ENCODE data around the gene ZNF324. TPM values are rescaled to one million over a fixed set of nuclear protein-coding genes. Genes with fewer than 3 reads are reported as not detected.
"Not testable (repeated sequence)": the region's sequence is repeated elsewhere in the genome, so short reads cannot be mapped to it uniquely, and the experiment has no call there.

ZNF324 gene
- total RNA-seq (10 to 100 TPM; 21.0 to 35.2 TPM), total RNA-seq (27.3 to 36.6 reads per million in 2 donors)

DNA sequence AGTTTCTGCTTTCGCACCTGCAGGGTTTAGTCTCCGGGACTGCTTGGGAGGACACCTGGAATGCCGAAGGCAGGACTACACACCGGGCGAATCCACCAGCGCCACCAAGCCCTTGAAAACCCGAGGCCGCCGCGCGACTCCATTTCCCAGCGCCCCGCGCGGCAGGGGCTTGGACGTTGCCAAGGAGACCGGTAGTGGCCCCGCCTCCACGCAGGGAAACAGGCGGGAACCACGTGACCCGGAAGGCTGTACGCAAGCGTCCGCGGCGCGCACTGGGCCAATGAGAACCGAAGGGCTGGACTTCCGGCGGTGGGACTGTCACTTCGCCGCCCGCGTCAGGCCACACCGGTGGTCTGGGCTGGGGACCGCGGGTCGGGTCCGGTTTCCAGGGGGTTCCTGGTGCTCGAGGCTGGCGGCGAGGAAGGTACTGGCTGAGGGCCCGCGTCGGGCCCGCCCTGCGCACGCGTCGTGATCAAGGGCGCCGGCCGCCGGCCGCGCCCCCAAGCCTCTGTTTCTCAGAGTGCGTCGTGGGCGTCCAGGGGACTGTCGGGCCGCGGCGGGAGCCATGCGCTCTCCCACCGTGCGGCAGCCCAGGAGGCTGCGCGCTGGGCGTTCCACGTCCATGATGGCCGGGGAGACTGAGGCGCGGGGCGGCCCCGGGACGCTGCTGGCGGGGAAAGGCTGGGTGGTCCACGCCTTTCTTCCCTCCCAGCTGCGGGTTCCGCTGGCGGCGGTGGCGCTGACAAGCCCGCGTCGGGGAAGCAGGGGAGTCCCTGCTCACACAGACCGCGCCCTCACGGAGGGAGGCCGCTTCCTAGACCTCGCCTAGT, at the start of gene ZNF324:
TSS of gene ZNF324 (plus strand) at position 321 of the 830 bp plus-strand sequence. CDS start 2,106 bp downstream, outside the sequence.
- ATAC-seq (peak; percentile 95), DNase-seq (peak; percentile 94 to 95 (median 95))
- Mint-ChIP-seq H3K27me3 (no peaks in the 10 kb centered on the region), H3K27ac (peak within 1 kb of the TSS; percentile 88), H3K4me3 (peak within 1 kb of the TSS; percentile 89), H3K36me3 (ENCODE audit: low read depth) (peaks cover 2% of the 10 kb centered on the region), H3K4me1 (peaks cover 13% of the 10 kb centered on the region)
- no peaks in the 10 kb centered on the region for H3K9me3 ChIP-seq (ENCODE audit: control insufficient read depth, low read length, poor library complexity, severe bottlenecking)

DNA sequence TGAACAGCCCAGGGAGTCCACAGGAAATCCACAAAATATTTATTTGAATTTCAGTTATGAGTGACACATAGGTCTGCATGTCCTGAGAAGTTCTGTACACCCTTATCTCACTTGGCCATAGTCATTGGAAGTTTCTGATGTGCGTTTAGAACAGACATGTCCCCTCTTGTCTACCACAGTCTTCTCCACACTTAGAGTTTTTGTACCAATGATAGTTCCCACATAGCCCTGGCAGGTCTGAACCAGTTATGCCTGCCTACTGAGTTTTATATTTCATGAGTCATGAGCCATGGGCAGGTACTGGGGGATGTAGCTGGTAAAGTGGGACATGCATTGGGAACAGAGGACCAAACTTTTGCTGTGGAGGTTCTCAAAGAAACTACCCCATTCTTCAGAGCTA, 38.3 kb upstream of the ZNF324 start:
- H3K9me3 ChIP-seq (ENCODE audit: control insufficient read depth, low read length, poor library complexity, severe bottlenecking) = peaks cover 14% of the 10 kb centered on the region
- no peaks in the 10 kb centered on the region for H3K36me3 Mint-ChIP-seq (ENCODE audit: low read depth)
- DNase-seq (no peak), ATAC-seq (no peak)
- no peak overlapping the region for H3K4me3 Mint-ChIP-seq
- H3K27me3 Mint-ChIP-seq = no peaks in the 10 kb centered on the region
- H3K27ac Mint-ChIP-seq = no peak overlapping the region
- no peaks in the 10 kb centered on the region for H3K4me1 Mint-ChIP-seq

DNA sequence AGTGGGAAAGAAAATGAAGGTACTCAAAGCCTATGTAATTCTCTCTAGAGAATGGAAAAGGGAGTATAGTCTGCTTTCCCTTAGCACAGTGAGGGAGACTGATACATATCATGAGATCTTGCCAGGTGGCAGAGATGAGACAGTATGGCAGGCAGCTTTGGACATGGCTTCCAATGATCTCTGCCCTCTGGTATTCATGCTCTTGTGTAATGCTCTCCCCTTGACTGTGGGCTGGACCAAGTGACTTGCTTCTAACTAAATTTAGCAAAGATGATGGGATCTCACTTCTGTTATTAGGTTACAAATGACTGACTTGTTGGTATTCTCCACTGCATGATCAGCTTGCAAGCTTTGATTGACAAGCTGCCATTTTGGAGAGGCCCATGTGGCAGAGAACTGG, 37.1 kb upstream of the ZNF324 start:
- Mint-ChIP-seq H3K27ac (no peak overlapping the region), H3K27me3 (no peaks in the 10 kb centered on the region), H3K4me3 (no peak overlapping the region), H3K36me3 (ENCODE audit: low read depth) (no peaks in the 10 kb centered on the region), H3K4me1 (no peaks in the 10 kb centered on the region)
- DNase-seq (no peak), ATAC-seq (no peak)
- peaks cover 22% of the 10 kb centered on the region for H3K9me3 ChIP-seq (ENCODE audit: control insufficient read depth, low read length, poor library complexity, severe bottlenecking)

DNA sequence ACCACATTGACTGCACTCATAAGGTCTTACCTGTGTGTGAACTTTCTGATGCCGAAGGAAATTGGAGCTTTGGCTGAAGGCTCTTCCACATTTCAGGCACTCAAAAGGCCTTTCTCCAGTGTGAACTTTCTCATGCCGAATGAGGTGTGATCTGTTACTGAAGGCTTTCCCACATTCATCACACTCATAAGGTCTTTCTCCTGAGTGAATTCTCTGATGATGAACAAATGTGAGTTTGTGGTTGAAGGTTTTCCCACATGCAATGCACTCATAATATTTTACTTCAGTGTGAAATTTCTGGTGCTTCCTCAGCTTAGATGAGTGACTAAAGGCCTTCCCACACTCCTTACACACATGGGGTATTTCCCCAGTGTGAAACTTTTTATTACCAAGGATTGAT, 32.7 kb upstream of the ZNF324 start:
- Mint-ChIP-seq H3K27ac (no peak overlapping the region), H3K4me1 (no peaks in the 10 kb centered on the region), H3K4me3 (no peak overlapping the region), H3K36me3 (ENCODE audit: low read depth) (no peaks in the 10 kb centered on the region), H3K27me3 (no peaks in the 10 kb centered on the region)
- ATAC-seq (no peak), DNase-seq (no peak)
- peaks cover 30% of the 10 kb centered on the region for H3K9me3 ChIP-seq (ENCODE audit: control insufficient read depth, low read length, poor library complexity, severe bottlenecking)

DNA sequence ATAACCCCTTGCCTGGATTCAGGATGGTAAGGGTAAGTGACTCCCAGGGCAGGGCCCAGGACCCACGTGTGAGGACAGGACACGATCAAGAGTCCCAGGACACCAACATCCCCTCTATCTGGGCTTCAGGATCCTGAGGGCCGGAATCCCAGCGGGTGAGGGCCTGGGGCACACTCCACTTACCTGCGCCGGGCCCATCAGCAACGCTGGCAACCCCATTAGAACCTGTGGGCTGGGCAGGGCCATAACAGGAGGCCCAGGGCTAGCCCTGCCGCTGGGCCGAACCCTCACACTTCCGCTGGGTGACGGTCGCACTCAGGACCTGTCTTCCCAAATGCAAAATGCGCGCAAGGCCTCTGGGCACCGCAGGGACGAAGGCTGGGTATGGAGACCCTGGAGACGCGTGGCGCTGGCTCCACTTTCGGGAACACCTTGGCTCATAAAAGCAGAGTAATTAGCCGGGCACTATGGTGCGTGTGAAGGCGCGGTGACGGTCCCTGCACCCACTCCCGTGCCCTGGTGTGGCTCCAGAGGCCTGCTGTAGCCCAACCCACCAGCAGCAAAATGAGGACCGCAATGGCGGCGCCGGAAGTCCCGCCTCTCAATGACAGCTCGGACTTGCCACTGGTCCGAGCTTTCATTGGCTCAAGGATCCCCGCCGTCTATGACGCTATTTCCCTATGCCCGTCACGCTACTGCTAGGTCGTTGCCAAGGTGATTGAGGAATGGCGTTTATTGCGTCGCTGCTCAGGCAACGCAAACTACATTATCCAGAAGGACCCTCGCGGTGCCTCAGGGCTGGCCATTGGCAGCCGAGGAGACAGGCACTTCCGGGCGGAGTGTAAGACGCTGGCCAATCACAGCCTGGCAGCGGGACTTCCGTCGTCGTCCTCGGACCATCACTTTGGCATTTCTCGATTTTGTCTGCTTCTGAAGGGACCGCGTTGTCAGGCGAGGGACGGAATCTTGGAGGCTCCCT, 27.0 kb upstream of the ZNF324 start, which contains the start of gene ZNF132:
TSS of gene ZNF132 (minus strand) at position 578 of the 979 bp plus-strand sequence. CDS start at position 246, 332 bp downstream.
- H3K9me3 ChIP-seq (ENCODE audit: control insufficient read depth, low read length, poor library complexity, severe bottlenecking) = peaks cover 11% of the 10 kb centered on the region
- Mint-ChIP-seq H3K36me3 (ENCODE audit: low read depth) (no peaks in the 10 kb centered on the region), H3K27ac (peak within 1 kb of the TSS; percentile 94), H3K4me3 (peak within 1 kb of the TSS; percentile 84), H3K27me3 (no peaks in the 10 kb centered on the region), H3K4me1 (peaks cover 2% of the 10 kb centered on the region)
- DNase-seq (peak; percentile 85 to 90 (median 88)), ATAC-seq (peak; percentile 97)

DNA sequence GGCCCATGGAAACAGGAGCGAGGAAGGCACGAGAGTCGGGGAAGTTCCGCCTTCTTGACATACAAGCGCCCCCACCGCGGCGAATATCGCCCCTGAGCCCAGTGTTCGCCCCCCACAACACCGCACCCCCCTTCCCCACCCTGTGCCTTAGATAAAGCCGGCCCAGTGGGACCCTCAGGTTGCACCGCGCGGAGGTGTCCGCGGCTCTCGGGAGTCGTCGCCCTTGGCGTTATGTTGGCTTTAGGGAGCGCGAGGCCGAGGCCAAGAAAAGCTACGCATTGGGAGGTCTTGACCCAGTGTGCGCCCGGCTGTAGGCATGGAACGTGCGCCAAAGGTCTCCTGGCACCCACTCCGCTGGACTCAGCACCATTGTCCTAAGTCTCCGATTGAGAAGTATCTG, 26.3 kb upstream of the ZNF324 start:
- H3K36me3 Mint-ChIP-seq (ENCODE audit: low read depth) = no peaks in the 10 kb centered on the region
- ATAC-seq (no peak), DNase-seq (peak in 1 of 3 donors; percentile 5)

DNA sequence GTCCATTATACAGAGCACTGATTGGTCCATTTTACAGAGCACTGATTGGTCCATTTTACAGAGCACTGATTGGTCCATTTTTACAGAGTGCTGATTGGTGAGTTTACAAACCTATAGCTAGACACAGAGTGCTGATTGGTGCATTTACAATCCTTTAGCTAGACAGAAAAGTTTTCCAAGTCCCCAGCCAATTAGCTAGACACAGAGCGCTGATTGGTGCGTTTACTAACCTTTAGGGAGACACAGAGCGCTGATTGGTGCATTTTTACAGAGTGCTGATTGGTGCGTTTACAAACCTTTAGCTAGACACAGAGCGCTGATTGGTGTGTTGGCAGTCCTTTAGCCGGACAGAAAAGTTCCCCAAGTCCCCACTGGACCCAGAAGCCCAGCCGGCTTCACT, 23.9 kb upstream of the ZNF324 start:
- not testable (repeated sequence) for H3K4me3 Mint-ChIP-seq; H3K9me3 ChIP-seq (ENCODE audit: control insufficient read depth, low read length, poor library complexity, severe bottlenecking); ATAC-seq; H3K27me3 Mint-ChIP-seq; DNase-seq; H3K36me3 Mint-ChIP-seq (ENCODE audit: low read depth); H3K4me1 Mint-ChIP-seq; H3K27ac Mint-ChIP-seq

More for the DNA sequence above, 26.3 kb upstream of the ZNF324 start:
- peak overlapping the region; percentile 84 for H3K4me3 Mint-ChIP-seq
- peaks cover 9% of the 10 kb centered on the region for H3K9me3 ChIP-seq (ENCODE audit: control insufficient read depth, low read length, poor library complexity, severe bottlenecking)
- H3K27ac Mint-ChIP-seq = peak overlapping the region; percentile 94
- peaks cover 2% of the 10 kb centered on the region for H3K4me1 Mint-ChIP-seq
- H3K27me3 Mint-ChIP-seq = no peaks in the 10 kb centered on the region

DNA sequence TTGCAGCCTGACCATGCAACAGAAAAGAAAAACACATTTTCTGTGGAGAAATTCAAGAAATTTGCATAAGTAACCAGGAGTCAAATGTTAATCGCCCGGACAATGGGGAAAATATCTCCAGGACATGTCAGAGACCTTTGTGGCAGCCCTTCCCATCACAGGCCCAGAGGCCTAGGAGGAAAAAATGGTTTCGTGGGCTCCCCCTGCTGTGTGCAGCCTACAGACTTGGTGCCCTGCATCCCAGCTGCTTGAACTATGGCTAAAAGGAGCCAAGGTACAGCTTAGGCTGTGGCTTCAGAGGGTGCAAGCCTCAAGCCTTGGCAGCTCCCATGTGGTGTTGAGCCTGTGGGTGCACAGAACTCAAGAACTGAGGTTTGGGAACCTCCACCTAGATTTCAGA, 18.0 kb upstream of the ZNF324 start:
- not testable (repeated sequence) for H3K27ac Mint-ChIP-seq; H3K4me3 Mint-ChIP-seq; DNase-seq; H3K9me3 ChIP-seq (ENCODE audit: control insufficient read depth, low read length, poor library complexity, severe bottlenecking); H3K36me3 Mint-ChIP-seq (ENCODE audit: low read depth); ATAC-seq
- H3K4me1 Mint-ChIP-seq = peaks cover 18% of the 10 kb centered on the region
- H3K27me3 Mint-ChIP-seq = peaks cover 12% of the 10 kb centered on the region

DNA sequence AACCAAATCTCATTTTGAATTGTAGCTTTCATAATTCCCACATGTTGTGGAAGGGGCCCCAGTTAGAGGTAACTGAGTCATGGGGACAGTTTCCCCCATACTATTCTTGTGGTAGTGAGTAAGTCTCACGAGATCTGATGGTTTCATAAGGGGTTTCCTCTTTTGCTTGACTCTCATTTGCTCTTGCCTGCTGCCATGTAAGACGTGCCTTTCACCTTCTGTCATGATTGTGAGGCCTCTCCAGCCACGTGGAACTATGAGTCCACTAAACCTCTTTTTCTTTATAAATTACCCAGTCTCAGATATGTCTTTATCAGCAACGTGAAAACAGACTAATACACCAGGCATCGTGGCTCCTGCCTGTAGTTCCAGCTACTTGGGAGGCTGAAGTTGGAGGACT, 16.9 kb upstream of the ZNF324 start:
- H3K9me3 ChIP-seq (ENCODE audit: control insufficient read depth, low read length, poor library complexity, severe bottlenecking); H3K36me3 Mint-ChIP-seq (ENCODE audit: low read depth); DNase-seq; ATAC-seq; H3K4me3 Mint-ChIP-seq: not testable (repeated sequence)
- peaks cover 24% of the 10 kb centered on the region for H3K4me1 Mint-ChIP-seq
- peak overlapping the region; percentile 83 for H3K27ac Mint-ChIP-seq
- H3K27me3 Mint-ChIP-seq = peaks cover 12% of the 10 kb centered on the region

DNA sequence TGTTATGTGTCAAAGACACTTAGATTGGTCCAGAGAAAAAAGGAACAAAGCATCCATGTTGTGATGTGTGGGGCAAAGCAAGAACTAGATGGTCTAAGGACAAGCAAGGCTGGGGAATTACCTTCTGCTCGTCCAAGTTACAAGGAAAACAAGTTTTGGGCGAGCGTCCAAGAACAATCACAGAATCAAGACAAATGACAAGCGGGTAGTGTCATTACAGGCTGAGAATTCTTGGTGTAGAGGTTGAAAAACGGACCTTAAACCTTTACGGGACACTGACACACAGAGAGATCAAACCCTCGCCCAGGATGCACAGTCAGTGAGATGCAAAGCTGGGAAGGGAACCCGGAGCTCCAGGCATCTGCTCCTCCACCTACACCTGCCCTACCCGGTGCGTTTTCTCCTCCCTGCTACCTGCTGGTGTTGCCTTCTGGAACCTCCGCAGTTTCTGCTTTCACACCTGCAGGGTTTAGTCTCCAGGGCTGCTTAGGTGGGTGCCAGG, 16.0 kb upstream of the ZNF324 start:
- ATAC-seq (peak; percentile 35), DNase-seq (no peak)
- H3K36me3 Mint-ChIP-seq (ENCODE audit: low read depth) = peaks cover 2% of the 10 kb centered on the region
- H3K27ac Mint-ChIP-seq = peak overlapping the region; percentile 83
- H3K4me3 Mint-ChIP-seq = peak overlapping the region; percentile 88
- no peaks in the 10 kb centered on the region for H3K9me3 ChIP-seq (ENCODE audit: control insufficient read depth, low read length, poor library complexity, severe bottlenecking)
- peaks cover 12% of the 10 kb centered on the region for H3K27me3 Mint-ChIP-seq
- H3K4me1 Mint-ChIP-seq = peaks cover 24% of the 10 kb centered on the region

DNA sequence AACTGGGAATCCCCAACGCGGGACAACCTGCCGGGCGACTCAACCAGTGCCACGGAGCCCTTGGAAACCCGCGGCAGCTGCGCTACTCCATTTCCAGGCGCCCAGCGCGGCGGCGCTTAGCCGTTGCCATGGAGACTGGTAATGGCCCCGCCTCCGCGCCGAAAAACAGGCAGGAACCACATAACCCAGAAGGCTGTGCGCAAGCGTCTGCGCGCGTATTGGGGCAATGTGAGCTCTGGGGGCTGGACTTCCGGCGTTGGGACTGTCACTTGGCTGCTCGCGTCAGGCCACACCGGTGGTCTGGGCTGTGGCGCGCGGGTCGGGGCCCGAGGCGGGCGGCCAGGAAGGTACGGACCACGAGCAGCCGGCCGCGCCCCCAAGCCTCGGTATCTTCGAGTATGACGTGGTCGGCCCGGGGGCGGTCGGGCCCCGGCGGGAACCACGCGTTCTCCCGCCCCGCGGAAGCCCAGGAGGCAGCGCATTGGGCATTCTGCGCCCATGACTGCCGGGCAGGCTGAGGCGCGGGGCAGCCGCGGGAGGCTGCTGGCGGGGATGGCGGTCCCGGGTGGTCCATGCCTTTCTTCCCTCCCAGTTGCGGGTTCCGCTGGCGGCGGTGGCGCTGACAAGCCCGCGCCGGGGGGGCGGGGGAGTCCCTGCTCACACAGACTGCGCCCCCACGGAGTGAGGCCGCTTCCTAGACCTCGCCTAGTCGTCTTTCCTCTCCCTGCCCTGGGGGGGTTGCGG, 15.3 kb upstream of the ZNF324 start, which contains the start of gene ZNF324B:
TSS of gene ZNF324B (plus strand) at position 265 of the 744 bp plus-strand sequence. CDS start 2,080 bp downstream, outside the sequence.
- Mint-ChIP-seq H3K36me3 (ENCODE audit: low read depth) (peaks cover 2% of the 10 kb centered on the region), H3K27ac (peak within 1 kb of the TSS; percentile 83), H3K4me3 (peak within 1 kb of the TSS; percentile 88), H3K4me1 (peaks cover 24% of the 10 kb centered on the region), H3K27me3 (peaks cover 12% of the 10 kb centered on the region)
- DNase-seq = peak; percentile 92 to 94 (median 92)
- peak; percentile 97 for ATAC-seq
- H3K9me3 ChIP-seq (ENCODE audit: control insufficient read depth, low read length, poor library complexity, severe bottlenecking) = no peaks in the 10 kb centered on the region

DNA sequence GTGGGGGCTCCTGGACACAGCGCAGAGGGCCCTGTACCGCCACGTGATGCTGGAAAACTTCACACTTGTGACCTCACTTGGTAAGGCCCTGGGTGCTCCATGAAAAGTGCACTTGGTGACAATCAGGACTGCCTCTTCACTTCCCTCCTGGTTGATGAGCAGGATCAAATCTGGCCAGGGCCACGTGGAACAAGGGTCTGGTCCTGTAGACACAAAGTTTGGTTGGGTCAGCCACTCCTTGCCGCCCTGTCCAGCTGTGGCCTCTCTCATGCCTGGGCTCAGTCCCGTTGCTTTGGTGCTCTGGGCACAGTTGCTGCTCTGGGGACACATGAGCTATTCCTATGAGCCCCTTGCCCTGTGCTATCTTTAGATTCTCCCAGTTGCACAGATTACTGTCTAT, 13.1 kb upstream of the ZNF324 start:
- no peak overlapping the region for H3K27ac Mint-ChIP-seq
- no peak for ATAC-seq
- H3K4me1 Mint-ChIP-seq = peaks cover 24% of the 10 kb centered on the region
- H3K9me3 ChIP-seq (ENCODE audit: control insufficient read depth, low read length, poor library complexity, severe bottlenecking) = no peaks in the 10 kb centered on the region
- peak overlapping the region; percentile 21 for H3K4me3 Mint-ChIP-seq
- peaks cover 2% of the 10 kb centered on the region for H3K36me3 Mint-ChIP-seq (ENCODE audit: low read depth)
- no peak for DNase-seq
- no peaks in the 10 kb centered on the region for H3K27me3 Mint-ChIP-seq

Measured in T-helper 17 cell (primary cell).